Fibroblast of the aortic adventitia (primary cell): ENCODE data around the gene CDC27. TPM values are rescaled to one million over a fixed set of nuclear protein-coding genes. Genes with fewer than 3 reads are reported as not detected.
"Not testable (repeated sequence)": the region's sequence is repeated elsewhere in the genome, so short reads cannot be mapped to it uniquely, and the experiment has no call there.

Experiments
- DNase-seq: peaks from one replicate; pipeline ENCODE4 v3.0.0-alpha.2; 2010; ENCODE audit warnings: low read depth
- H3K4me3 ChIP-seq: 2 replicates; pipeline ENCODE4 v1.5.1; 2011; ENCODE audit warnings: low read depth, mild to moderate bottlenecking, control low read depth, low read length, moderate library complexity
- total RNA-seq: library from RNA; depleted of rRNA; stranded (reverse); fragments of >200 nt; gene quantifications from 2 replicates; pipeline ENCODE4 v1.2.3, GENCODE V29; 2012; ENCODE audit warnings: low replicate concordance
- TF ChIP-seq, protein P1 (sequence below): IDR thresholded peaks from 2 replicates; pipeline ENCODE4 v1.5.1; 2011; ENCODE audit warnings: mild to moderate bottlenecking, low read length, control low read depth, inconsistent platforms; ENCODE audit not compliant: insufficient read depth

Gene CDC27
- total RNA-seq, 1 donor = 128 TPM

DNA sequence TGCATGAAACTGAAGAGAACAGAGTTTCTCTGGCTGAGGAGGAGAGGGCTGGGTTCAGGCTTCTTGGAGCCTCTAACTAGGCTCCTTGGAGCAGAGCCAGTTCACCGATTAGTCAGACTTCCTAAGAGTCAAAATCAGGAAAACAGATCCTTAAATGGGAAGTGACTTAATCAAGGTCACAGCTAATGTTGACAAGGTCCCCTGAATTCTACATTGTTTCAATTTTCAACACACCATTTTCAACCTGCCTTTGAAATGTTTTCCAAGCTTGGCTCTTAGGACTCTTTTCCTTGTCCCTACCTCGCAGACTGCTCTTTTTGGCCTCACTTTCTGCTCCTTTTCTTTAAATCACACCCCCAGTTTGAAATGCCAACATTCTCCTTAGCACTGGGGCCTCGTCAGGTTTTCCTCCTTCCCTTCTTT is 36.4 kb upstream of the CDC27 start:
- peak; percentile 96 for DNase-seq
- TF ChIP-seq, protein P1, sequence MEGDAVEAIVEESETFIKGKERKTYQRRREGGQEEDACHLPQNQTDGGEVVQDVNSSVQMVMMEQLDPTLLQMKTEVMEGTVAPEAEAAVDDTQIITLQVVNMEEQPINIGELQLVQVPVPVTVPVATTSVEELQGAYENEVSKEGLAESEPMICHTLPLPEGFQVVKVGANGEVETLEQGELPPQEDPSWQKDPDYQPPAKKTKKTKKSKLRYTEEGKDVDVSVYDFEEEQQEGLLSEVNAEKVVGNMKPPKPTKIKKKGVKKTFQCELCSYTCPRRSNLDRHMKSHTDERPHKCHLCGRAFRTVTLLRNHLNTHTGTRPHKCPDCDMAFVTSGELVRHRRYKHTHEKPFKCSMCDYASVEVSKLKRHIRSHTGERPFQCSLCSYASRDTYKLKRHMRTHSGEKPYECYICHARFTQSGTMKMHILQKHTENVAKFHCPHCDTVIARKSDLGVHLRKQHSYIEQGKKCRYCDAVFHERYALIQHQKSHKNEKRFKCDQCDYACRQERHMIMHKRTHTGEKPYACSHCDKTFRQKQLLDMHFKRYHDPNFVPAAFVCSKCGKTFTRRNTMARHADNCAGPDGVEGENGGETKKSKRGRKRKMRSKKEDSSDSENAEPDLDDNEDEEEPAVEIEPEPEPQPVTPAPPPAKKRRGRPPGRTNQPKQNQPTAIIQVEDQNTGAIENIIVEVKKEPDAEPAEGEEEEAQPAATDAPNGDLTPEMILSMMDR = no peak
- H3K4me3 ChIP-seq = no peak overlapping the region

DNA sequence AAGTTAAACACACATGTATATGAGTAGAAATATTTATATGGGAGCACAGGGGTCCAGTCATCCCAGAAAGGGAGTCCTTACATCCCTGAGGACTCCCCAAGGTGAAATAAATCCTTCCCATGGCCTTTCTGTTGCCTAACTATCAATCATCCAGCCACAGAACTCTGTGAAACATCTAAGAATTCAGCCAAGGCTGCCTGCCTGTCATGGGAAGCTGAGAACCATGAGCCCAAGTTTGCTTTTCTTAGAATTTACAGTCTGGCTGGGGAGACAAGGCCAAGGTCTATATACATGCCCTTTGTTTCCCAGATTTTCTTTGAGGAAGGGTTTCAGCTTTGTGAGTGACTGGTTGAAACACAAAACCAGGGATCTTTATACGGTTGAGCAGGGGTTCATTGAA is 35.9 kb upstream of the CDC27 start:
- no peak for DNase-seq
- TF ChIP-seq, protein P1 = no peak
- H3K4me3 ChIP-seq = no peak overlapping the region

DNA sequence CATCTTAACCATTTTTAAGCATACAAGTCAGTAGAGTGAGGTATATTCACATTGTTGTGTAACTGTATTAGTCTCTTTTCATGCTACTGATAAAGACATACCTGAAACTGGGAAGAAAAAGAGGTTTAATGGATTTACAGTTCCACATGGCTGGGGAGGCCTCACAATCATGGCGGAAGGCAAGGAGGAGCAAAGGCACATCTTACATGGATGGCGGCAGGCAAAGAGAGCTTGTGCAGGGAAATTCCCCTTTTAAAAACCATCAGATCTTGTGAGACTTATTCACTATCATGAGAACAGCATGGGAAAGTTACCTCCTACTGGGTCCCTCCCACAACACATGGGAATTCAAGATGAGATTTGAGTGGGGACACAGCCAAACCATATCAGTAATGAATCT is 35.0 kb upstream of the CDC27 start:
- DNase-seq, H3K4me3 ChIP-seq: not testable (repeated sequence)

DNA sequence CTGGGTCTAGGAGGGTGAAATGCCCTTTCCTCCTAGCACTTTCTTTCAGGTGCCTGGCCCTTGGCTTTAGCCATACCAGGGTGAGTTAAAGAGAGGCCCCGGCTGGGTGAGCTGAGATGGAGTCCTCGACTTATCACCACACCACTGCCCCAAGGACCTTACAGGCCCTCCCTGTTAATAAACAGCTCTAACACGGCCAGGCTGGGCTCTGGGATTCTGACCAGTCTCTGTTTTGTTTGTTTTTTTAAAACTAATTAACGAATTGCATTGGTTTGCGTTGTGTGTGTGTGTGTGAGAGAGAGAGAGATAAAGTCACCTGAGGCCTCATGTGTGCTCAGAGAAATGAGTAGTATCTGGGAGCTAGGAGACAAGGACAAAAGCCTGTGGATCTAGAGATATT is 34.4 kb upstream of the CDC27 start:
- TF ChIP-seq, protein P1 = no peak

DNA sequence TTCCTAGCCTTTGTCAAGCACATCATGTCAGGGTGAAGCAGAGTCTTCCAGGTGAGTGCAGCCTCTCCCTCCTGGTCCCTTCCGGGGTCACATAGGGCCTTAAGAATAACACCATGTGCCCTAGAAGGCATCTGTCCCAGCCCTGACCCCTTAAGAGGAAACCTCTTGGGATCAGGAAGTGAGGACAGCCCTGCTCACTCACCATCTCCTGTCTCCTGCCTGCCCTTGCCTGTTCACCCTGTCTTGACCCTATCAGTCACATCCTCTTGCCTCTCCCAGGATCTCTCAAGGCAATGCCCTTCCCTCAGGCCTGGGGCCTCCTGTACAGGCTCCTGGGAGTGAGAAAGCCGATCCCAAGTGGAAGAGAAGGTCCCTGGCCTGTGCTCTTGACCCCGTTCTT is 33.9 kb upstream of the CDC27 start:
- H3K4me3 ChIP-seq = no peak overlapping the region
- TF ChIP-seq, protein P1 = no peak
- DNase-seq = no peak

More for the DNA sequence above, 34.4 kb upstream of the CDC27 start:
- no peak for DNase-seq
- H3K4me3 ChIP-seq = no peak overlapping the region

DNA sequence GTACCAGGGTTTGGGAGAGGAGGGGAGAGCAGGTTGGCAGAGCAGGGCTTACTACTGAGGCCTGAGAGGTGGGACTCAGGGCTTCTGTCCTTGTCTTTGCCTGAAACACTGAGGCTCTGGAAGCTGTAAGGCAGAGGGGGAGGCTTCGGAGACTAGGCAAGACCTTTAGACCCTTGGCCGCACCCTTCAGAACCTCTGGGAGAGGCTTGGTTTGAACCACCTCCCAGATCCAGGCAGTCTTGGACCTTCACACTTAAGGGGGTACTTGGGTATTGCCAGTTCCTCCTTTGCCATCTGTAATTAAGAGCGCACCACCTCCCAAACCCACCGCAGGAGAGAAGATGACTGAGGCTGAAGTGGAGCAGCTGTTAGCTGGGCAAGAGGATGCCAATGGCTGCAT is 33.0 kb upstream of the CDC27 start:
- H3K4me3 ChIP-seq = no peak overlapping the region
- no peak for DNase-seq
- TF ChIP-seq, protein P1 = no peak

DNA sequence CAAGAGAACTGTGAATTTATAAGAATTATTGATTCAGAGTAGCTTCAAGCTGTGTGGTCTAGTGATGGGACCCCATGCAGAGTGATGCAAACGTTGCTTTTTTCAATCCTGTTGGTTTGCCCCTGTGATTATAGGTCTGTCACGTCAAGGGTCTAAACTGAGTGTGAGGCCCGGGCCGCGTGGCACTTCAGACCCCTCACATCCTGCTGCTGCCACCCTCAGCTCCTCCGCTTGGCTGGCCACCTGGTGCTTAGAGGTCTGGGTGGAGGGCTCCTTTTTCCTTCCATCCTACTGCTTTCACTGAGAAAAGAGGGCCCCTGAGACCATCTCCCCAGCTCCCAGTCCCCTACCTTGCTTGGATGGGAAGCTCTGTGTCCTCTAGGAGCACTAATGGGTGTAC is 32.1 kb upstream of the CDC27 start:
- no peak overlapping the region for H3K4me3 ChIP-seq
- no peak for DNase-seq
- TF ChIP-seq, protein P1 = no peak
